ENCODE measurements around the gene ZER1.

The ZER1 gene

GRCh38 chr9:128706671-128707381, 64.9 kb downstream of the ZER1 start:
- TF ChIP-seq, protein P1, sequence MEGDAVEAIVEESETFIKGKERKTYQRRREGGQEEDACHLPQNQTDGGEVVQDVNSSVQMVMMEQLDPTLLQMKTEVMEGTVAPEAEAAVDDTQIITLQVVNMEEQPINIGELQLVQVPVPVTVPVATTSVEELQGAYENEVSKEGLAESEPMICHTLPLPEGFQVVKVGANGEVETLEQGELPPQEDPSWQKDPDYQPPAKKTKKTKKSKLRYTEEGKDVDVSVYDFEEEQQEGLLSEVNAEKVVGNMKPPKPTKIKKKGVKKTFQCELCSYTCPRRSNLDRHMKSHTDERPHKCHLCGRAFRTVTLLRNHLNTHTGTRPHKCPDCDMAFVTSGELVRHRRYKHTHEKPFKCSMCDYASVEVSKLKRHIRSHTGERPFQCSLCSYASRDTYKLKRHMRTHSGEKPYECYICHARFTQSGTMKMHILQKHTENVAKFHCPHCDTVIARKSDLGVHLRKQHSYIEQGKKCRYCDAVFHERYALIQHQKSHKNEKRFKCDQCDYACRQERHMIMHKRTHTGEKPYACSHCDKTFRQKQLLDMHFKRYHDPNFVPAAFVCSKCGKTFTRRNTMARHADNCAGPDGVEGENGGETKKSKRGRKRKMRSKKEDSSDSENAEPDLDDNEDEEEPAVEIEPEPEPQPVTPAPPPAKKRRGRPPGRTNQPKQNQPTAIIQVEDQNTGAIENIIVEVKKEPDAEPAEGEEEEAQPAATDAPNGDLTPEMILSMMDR (IDR thresholded peaks at IDR 0.05; ENCODE audit: borderline replicate concordance, insufficient read depth, low read depth, low read length): no peak

GRCh38 chr9:128706045-128706444, 65.7 kb downstream of the ZER1 start:
- TF ChIP-seq, protein P1 (IDR thresholded peaks at IDR 0.05; ENCODE audit: borderline replicate concordance, insufficient read depth, low read depth, low read length): no peak
- no peak overlapping the region for H3K4me3 ChIP-seq (ENCODE audit: low read depth, low read length)

More at GRCh38 chr9:128706671-128707381, 64.9 kb downstream of the ZER1 start:
- H3K4me3 ChIP-seq (ENCODE audit: low read depth, low read length): no peak overlapping the region

DNA sequence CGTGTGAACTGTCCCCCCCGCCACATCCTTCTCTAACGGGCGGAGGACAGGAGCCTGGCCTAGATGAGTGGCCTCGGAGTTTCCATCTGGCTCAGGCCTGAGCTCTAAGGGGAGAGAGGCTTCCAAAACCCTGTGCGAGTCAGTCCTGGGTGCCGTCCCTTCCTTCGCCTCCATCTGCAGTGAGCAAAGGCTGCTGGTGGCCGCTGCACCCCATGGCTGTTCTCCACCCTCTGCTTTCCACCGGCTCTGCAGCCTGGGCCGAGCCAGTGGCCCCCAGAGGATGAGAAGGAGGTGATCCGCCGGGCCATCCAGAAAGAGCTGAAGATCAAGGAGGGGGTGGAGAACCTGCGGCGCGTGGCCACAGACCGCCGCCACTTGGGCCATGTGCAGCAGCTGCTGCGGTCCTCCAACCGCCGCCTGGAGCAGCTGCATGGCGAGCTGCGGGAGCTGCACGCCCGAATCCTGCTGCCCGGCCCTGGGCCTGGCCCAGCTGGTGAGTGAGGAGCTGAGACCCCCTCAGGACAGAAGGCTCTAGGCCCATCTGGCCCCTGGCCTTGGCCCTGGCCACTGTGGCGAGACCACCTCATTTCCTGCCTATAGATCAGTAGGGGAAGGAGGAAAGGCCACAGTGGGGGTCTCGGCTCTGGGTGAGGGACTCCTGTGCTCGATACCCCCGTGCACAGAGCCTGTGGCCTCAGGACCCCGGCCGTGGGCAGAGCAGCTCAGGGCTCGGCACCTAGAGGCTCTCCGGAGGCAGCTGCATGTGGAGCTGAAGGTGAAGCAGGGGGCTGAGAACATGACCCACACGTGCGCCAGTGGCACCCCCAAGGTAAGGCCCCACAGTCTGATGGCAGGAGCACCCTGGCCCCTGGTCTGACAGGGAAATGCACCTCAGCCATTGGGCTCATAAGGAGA, 66.4 kb downstream of the ZER1 start:
- no peak overlapping the region for H3K4me3 ChIP-seq (ENCODE audit: low read depth, low read length)
- TF ChIP-seq, protein P1 (IDR thresholded peaks at IDR 0.05; ENCODE audit: borderline replicate concordance, insufficient read depth, low read depth, low read length): no peak

DNA sequence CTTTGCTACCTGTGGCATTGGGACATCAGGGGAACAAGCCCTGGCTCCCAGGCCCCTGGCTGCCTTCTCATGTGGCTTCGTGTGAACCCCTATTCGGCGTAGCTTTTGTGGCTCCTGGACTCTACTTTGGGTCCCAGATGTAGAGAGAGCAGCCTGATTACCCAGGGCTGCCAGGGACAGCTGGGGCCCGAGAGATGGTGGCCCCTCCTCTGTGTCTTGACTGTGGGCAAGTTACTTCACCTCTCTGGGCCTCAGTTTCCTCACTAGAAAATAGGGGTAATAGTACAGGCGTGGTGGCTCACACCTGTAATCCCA, 67.4 kb downstream of the ZER1 start:
- TF ChIP-seq, protein P1 (IDR thresholded peaks at IDR 0.05; ENCODE audit: borderline replicate concordance, insufficient read depth, low read depth, low read length): no peak
- H3K4me3 ChIP-seq (ENCODE audit: low read depth, low read length): no peak overlapping the region

- TF ChIP-seq, protein P1 (IDR thresholded peaks at IDR 0.05; ENCODE audit: borderline replicate concordance, insufficient read depth, low read depth, low read length): no peak
- no peak overlapping the region for H3K4me3 ChIP-seq (ENCODE audit: low read depth, low read length)
Observed at GRCh38 chr9:128703616-128704355, 67.9 kb downstream of the ZER1 start.

GRCh38 chr9:128702949-128703615, 68.6 kb downstream of the ZER1 start:
- TF ChIP-seq, protein P1 (IDR thresholded peaks at IDR 0.05; ENCODE audit: borderline replicate concordance, insufficient read depth, low read depth, low read length): no peak
- peak overlapping the region; percentile 84 for H3K4me3 ChIP-seq (ENCODE audit: low read depth, low read length)

All from GM12875 (cell line).